Gastrocnemius medialis (tissue), 4 donors: ENCODE results near the gene AANAT.

Experiments
- CTCF ChIP-seq, 5 experiments: fragments of 450-650 bp in 3 of 5; fragments of 200-600 bp in 2 of 5; sonication (generic) in 2 of 5; IDR thresholded peaks in 4 of 5; conservative IDR thresholded peaks in 1 of 5; 1 replicate in 4 of 5; 2 replicates in 1 of 5; pipeline ENCODE4 v1.5.1; 2016 to 2019; ENCODE audit warnings: antibody characterized with exemption in 5 of 5, mild to moderate bottlenecking in 3 of 5, moderate library complexity in 3 of 5
- POLR2A ChIP-seq, 2 donors: fragments of 450-650 bp; IDR thresholded peaks; one replicate each; pipeline ENCODE4 v1.6.1; 2017; ENCODE audit warnings: antibody characterized with exemption in 2 of 2, mild to moderate bottlenecking in 2 of 2, moderate library complexity in 2 of 2

GRCh38 chr17:76447931-76448652, 19.3 kb upstream of the AANAT start:
- TF ChIP-seq POLR2A (IDR thresholded peaks at IDR 0.05) (no peak), CTCF (IDR thresholded peaks at IDR 0.05 in 4 of 5, conservative IDR thresholded peaks at IDR 0.05 in 1 of 5) (no peak)
